DLD1 (cell line): ENCODE results near the gene RABGAP1L.
"Not testable (repeated sequence)": the region's sequence is repeated elsewhere in the genome, so short reads cannot be mapped to it uniquely, and the experiment has no call there.

ENCODE experiments used
- in situ Hi-C: cut with HindIII; loops from 2 replicates; pipeline ENCODE4 v1.10.0; 2017; ENCODE audit warnings: low sequenced_read_pairs

The RABGAP1L gene

DNA sequence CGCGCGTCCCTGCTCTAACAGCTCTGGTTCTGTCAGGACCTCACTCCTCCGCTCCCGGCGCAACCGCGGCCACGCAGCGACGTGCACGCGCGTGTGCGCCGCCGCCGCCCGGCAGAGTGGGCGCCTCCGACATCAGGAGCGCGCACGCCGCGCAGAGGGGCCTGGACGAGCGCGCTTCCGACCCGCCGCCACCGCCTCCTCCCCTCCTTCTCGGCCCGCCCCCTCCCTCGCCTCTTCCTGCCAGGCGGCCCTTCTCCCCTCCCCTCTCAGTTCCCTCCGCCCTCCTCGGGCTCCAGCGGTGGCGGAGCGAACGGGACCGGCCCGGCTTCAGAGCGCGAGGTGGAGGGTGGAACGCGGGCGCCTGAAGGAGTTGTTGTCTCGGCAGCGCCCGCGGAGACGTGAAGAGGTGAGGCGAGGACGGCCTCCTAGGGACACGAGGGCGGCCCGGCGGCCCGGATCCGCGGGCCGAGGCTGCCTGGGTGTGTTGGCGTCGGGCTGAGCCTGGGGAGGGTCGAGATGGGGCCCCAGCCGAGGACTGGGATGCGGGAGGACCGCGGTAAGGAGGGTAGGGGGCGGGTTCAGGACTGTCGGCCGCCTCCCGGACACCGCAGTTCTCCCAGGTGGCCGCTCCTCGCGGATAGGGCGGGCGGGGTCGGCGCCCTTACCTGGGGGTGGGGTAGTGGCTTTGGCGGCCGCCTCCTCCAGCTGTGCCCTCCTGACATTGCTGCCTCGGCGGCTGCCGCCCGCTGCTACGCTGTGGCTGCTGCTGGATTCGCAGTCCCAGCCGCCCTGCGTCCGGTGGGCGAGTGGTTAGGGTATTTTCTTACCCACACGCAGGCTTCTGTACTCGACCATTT lies at the start of gene RABGAP1L:
TSS of gene RABGAP1L (plus strand) at position 269 of the 857 bp plus-strand sequence.
- in situ Hi-C loops = no loop called here

DNA sequence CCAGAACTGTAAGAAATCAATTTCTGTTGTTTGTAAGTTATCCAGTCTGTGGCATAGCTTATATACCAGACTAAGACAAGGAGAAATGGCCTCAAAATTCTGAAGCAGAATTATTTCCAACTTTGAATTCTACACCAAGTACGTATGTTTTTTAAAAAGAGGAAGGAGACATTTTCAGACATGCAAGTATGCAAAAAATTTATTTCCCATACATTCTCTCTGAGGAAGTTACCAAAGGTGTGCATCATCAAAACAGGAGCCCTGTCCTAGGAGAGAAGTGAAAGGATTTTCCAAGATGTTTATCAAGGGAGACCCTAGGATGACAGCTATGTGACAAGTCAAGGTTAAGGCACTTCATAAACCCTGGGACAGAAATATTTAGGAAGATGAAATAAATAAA lies 49.3 kb upstream of the RABGAP1L start:
- in situ Hi-C loops = no loop called here

DNA sequence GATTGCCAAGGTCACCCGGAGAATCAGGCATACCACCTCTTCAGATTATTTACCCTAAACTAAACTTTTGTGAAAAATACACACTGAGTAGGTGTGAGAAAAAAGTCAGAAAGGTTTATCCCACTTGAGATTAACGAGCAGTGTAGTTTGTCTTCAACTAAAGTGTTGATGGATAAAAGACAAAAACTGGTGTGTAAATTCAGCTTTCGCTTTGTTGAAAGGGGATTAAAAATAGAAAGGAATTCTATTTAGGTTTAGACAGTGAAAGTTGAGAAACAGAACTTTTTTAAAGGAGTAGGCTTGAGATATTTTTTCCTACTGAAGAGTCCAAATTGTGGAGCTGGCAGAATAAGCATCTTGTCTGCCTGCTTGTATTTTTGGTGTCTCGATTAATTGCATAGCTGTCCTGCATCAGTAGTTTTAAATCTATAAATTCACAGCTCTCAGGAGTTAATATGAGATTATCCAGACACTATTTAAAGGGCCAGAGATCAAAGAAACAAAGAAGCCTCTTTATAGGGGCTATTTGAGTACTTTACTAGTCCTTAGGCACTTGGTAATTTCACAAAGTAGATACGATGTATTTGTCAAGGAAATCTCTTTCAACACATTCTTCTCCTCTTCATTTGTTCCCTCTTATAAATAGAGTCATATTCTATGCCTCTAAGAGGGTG lies 46.7 kb upstream of the RABGAP1L start:
- in situ Hi-C loops = no loop called here

DNA sequence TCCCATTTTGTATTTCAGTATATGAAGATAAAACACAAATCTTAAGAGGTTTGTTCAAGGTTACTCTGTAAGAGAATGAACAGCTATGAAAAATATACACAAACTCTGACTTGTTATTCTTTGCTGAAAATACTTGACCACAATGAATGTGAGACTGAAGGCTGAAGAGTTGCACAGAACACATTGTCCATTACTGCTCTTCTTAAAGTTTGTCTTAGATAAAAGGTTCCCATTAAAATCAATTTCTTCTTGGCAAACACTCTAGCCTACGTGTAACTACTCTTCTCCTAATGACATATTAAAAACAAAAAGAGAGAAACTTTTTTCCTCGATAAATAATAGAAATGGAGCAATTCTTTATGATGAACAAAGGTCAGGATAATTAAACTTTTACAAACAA lies 45.2 kb upstream of the RABGAP1L start:
- in situ Hi-C loops = no loop called here

DNA sequence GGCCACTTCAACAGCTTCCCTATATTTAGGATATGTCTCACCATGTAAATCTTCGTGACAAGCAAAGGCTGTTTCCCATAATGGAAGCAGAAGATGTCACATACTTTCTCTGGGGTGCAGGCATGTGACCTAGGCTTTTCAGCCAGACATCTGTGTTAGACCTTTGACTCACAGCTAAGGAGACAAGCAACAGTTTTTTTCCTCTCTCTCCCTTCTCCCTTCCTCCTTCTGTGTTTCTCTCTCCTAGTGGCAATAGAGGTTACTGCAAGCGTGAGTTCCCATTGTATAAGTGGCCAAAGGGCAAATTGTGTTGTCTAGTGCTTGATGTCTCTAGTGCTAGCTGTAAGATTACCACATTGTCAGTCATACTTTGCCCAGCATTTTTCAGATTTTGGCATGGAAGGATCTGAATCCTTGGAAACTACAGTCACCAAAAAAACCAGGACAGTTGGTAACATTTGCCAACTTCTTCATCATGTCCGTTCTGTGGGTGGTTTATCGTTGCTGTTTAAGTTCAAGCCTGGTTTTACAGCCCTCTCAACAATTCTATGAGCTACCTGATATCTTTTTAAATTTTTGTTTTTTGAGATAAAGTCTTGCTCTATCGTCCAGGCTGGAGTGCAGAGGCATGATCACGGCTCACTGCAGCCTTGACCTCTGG lies 44.4 kb upstream of the RABGAP1L start:
- in situ Hi-C loops = no loop called here

DNA sequence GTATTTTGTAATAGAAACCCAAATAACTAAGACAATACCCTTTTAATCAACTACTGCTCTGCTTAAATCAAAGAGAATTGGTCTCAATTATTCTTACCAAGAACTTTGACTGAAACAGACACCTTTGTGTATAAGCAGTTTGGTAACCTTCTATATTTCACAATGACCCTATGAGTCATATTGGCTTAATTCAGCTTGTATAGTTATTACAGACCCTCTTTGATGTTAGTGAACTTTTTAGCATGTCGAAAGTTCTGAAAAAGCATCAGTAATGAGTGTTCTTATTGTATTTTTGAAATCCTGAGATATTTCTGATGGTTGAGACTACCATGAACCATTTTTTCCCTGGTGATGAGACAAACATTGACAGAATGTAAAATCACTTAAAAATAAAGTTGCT lies 43.3 kb upstream of the RABGAP1L start:
- in situ Hi-C loops = no loop called here

DNA sequence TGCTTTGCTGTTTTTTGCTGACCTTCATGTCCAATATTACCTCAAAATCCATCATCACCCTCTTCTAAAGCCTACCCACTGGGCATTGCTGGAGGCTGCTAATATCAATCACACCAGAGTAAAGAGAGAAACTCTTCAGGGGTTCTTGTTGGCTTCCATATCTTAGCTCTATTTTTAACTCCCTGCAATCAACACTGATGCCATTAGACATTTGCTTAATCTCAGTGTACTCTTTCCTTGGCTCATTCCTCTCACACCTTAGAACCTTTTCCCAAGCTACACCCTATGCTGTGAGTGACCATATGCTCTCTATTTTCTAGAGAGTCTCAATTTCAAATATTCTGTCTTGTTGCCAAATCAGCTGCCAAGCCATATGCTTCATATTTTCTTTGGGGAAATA lies 40.6 kb upstream of the RABGAP1L start:
- in situ Hi-C loops = no loop called here

DNA sequence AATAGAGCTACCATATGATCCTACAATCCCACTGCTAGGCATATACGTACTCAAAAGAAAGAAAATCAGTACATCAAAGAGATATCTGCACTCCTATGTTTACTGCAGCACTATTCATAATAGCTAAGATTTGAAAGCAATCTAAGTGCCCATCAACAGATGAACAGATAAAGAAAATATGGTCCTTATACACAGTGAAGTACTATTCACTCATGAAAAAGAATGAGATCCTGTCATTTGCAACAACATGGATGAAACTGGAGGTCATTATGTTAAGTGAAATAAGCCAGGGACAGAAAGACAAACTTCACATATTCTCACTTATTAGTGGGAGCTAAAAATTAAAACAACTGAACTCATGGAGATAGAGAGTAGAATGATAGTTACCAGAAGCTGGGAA lies 37.0 kb upstream of the RABGAP1L start:
- in situ Hi-C loops = not testable (repeated sequence)

DNA sequence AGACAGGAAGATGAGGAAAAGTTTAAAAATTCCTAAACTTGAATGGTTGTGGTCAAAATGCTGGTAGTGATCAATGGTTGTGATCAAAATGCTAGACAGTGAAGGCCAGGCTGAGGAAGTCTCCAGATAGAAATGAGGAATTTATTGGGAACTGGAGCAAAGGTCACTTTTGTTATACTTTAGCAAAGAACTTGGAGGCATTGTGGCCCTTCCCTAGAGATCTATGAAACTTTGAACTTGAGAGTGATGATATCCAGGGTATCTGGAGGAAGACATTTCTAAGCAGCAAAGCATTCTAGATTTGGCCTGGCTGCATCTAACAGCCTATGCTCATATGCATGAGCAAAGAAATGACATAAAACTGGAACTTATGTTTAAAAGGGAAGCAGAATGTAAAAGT lies 35.5 kb upstream of the RABGAP1L start:
- in situ Hi-C loops = no loop called here

DNA sequence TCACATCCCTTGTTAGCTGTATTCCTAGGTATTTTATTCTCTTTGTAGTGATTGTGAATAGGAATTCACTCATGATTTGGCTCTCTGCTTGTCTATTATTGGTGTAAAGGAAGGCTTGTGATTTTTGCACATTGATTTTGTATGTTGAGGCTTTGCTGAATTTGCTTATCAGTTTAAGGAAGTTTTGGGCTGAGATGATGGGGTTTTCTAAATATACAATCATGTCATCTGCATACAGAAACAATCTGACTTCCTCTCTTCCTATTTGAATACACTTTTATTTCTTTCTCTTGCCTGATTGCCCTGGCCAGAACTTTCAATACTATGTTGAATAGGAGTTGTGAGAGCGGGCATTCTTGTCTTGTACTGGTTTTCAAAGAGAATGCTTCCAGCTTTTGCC lies 32.1 kb upstream of the RABGAP1L start:
- in situ Hi-C loops = not testable (repeated sequence)

DNA sequence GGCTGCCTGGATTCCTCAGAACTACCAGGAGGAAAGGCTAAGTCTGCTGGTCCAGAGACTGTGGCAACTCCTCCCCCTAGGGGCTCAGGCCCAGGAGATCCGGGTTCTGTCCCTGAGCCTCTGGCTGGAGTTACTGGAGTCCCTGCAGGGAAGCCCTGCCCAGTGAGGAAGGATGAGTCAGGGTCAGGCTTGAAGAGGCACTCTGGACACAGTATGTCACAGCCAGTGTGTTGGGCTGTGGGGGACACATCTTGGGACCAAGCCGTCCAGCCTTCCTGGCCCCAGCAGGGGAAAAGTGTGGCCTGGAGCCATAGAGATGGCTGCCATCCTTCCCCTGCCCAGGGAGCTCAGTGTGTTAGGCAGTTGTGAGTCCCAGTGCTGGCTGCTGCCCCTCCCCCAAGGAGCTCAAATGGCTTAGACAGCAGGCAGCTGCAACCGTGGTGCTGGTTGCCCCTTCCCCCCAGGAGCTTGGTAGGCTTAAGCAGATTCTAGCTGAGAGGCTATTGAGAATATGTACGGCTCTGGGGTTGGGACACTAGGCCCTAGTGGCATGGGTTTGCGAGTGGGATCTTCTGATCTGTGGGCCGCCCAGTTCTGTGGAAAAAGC lies 28.2 kb upstream of the RABGAP1L start:
- in situ Hi-C loops = no loop called here

DNA sequence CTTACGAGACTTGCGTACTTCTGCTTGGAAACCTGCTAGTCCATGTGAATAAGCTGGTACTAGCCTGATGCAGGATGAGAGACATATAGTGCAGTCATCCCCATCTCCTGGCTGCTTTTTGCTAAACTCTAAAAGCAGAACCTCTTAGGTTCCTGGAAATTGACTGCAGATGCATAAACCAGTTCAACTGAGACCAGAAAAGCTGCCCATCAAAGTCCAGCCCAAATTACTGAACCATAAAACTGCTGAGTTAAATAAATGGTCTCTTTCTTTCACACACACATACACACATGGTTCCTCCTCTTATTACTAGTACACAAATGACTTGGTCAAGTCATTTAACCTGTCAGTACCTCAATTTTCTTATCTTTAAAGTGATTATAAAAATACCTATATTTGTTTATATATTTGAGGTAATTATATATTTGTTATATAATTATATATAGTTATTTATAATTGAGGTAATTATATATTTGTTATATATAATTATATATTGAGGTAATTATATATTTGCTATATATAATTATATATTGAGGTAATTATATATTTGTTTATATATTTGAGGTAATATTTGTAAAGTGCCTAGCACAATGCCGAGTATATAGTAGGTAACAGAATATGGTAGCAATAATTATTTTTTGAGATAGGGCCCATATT lies 25.2 kb upstream of the RABGAP1L start:
- in situ Hi-C loops = no loop called here

DNA sequence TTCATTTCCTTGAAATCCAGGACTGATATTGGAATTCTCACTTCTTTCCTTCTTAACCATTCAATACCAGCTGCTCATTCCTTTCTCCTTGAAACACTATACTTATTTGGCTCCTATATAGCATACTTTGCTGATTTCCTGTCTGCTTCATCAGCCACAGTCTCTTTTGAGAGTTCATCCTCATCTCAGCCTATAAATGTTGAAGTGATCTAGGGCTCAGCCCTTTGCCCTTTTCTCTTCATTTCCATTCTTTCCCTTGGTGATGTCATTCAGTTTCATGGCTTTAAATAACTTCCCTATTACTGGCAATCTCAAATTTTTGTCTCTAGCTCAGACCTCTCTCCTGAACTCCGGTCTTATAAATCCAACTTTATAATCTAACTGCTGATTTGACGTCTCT lies 24.1 kb upstream of the RABGAP1L start:
- in situ Hi-C loops = no loop called here

DNA sequence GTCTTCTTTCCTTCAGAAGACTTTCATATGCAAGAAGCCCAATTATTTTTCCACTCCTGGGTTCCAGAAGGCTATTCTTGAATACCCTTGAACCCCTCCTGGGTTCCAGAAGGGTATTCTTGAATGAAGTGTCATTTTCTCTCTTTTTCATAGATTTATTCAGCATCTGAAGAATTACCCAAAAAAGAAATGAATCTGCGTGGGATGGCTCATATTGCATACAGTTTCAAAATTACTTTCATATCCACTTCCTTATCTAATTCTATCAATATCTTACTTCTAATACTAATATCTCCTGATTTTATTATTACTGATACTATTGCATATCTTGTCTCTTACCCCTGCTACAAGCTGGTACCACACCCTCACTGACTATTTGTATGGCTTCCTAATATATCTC lies 22.6 kb upstream of the RABGAP1L start:
- in situ Hi-C loops = no loop called here

DNA sequence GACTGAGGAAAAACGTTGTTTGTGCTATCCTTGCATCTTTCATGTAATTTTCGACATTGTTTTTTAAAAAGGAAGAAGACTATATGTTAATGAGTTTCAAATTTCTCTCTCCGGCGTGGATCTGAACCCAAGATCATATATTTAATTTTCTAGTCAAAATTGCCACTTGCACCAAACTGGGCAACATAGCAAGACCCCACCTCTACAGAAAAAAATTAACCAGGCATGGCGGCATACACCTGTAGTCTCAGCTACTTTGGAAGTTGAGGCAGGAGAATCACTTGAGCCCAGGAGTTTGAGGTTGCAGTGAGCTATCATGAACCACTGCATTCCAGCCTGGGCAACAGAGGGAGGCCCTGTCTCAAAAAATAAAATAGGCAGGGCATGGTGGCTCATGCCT lies 16.5 kb upstream of the RABGAP1L start:
- in situ Hi-C loops = no loop called here

DNA sequence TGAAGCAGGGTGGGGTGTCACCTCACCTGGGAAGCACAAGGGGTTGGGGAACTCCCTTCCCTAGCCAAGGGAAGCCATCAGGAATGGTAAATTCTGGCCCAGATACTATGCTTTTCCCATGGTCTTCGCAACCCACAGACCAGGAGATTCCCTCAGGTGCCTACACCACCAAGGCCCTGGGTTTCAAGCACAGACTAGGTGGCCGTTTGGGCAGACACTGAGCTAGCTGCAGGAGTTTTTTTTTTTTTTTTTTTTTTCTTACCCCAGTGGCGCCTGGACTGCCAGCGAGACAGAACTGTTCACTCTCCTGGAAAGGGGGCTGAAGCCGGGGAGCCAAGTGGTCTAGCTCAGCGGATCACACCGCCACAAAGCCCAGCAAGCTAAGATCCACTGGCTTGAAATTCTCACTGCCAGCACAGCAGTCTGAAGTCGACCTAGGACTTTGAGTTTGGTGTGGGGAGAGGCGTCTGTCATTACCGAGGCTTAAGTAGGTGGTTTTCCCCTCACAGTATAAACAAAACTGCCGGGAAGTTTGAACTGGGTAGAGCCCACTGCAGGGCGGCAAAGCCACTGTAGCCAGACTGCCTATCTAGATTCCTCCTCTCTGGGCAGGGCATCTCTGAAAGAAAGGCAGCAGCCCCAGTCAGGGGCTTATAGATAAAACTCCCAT lies 15.5 kb upstream of the RABGAP1L start:
- in situ Hi-C loops = not testable (repeated sequence)

DNA sequence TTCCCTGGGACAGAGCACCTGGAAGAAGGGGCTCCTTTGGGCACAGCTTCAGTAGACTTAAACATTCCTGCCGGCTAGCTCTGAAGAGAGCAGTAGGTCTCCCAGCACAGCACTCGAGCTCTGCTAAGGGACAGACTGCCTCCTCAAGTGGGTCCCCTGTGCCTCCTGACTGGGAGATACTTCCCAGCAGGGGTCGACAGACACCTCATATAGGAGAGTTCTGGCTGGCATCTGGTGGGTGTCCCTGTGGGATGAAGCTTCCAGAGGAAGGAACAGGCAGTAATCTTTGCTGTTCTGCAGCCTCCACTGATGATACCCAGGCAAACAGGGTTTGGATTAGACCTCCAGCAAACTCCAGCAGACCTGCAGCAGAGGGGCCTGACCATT lies 14.9 kb upstream of the RABGAP1L start:
- in situ Hi-C loops = not testable (repeated sequence)

DNA sequence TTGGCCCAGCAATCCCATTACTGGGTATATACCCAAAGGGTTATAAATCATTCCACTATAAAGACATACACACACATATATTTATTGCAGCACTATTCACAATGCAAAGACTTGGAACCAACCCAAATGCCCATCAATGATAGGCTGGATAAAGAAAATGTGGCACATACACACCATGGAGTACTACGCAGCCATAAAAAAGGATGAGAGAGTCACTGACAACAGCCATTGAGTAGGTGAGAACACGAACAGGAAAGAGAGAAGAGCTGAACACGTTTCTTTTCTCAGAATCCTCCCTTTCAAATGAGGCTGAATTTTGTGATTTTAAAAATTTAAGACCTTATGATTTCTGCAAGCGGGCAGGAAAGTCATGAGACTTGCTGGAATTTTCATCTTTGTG lies 10.1 kb upstream of the RABGAP1L start:
- in situ Hi-C loops = no loop called here

DNA sequence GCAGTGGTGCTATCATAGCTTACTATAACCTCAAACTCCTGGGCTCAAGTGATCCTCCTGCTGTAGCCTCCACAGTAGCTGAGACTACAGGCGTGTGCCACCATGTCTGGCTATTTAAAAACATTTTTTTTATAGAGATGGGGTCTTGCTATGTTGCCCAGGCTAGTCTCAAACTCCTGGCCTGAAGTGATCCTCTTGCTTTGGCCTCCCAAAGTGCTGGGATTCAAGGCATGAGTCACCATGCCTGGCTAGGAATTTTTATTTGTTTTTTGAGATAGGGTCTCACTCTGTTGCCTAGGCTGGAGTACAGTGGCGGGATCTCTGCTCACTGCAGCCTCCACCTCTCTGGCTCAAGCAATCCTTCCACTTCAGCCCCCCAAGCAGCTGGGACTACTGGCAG lies 8.8 kb upstream of the RABGAP1L start:
- in situ Hi-C loops = no loop called here

DNA sequence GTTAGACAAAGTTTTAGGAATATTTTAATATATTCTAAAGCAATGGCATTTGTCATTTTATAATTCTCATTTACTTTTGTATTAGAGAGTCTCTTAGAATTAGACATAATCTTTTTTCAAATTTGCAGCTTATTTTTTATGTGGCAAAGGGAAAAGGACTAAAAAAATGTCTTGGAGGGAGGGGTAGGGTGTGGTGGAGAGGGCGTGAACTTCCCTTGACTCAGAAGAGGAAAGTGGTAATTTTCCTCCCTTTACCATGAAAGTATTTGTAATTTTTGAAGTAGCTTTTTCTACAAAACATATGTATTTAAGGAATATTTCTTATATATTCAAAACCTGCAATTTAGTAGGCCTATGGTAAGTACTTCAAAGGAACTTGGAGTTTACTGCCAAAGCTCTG lies 6.9 kb upstream of the RABGAP1L start:
- in situ Hi-C loops = no loop called here
